ENCODE measurements around the gene FBLN1.
"Not testable (repeated sequence)": the region's sequence is repeated elsewhere in the genome, so short reads cannot be mapped to it uniquely, and the experiment has no call there.

FBLN1 gene

GRCh38 chr22:45602824-45603595, 100.3 kb downstream of the FBLN1 start:
- ChIA-PET POLR2A (no interaction called here), CTCF (interaction anchor here (0.6 to 4.3 kb wide), 4 partner anchors 17 to 49 kb away, joined by 3 to 24 read pairs (median 4); no protein-coding TSS in a partner anchor)
- peak overlapping the region; percentile 43 for H3K4me3 ChIP-seq (ENCODE audit: low read depth, low read length)
- no peak for TF ChIP-seq CTCF (IDR thresholded peaks at IDR 0.05; ENCODE audit: insufficient read depth, low read length, missing control alignments)
- DNase-seq (ENCODE audit: low read depth, low spot score) = no peak

GRCh38 chr22:45603619-45604018, 100.9 kb downstream of the FBLN1 start:
- CTCF ChIA-PET = interaction anchor here (1.6 to 4.3 kb wide), 2 partner anchors 26 to 50 kb away, joined by 6 to 24 read pairs; no protein-coding TSS in a partner anchor
- no peak overlapping the region for H3K4me3 ChIP-seq (ENCODE audit: low read depth, low read length)

GRCh38 chr22:45608045-45608444, 105.4 kb downstream of the FBLN1 start:
- CTCF ChIA-PET; POLR2A ChIA-PET; H3K4me3 ChIP-seq (ENCODE audit: low read depth, low read length); DNase-seq (ENCODE audit: low read depth, low spot score): not testable (repeated sequence)

More at GRCh38 chr22:45603619-45604018, 100.9 kb downstream of the FBLN1 start:
- TF ChIP-seq CTCF (IDR thresholded peaks at IDR 0.05; ENCODE audit: insufficient read depth, low read length, missing control alignments) = no peak
- POLR2A ChIA-PET = interaction anchor here (0.6 kb wide), 1 partner anchor 262 kb away, joined by 3 read pairs; no protein-coding TSS in a partner anchor
- no peak for DNase-seq (ENCODE audit: low read depth, low spot score)

- CTCF ChIA-PET = no interaction called here
- no peak overlapping the region for H3K4me3 ChIP-seq (ENCODE audit: low read depth, low read length)
- POLR2A ChIA-PET = interaction anchor here (1.0 kb wide), 1 partner anchor 536 kb away, joined by 3 read pairs; no protein-coding TSS in a partner anchor
- no peak for TF ChIP-seq CTCF (IDR thresholded peaks at IDR 0.05; ENCODE audit: insufficient read depth, low read length, missing control alignments)
- peak; percentile 79 for DNase-seq (ENCODE audit: low read depth, low spot score)
Measured at GRCh38 chr22:45608763-45609180, 106.1 kb downstream of the FBLN1 start.

GRCh38 chr22:45612451-45612901, 109.8 kb downstream of the FBLN1 start:
- CTCF ChIA-PET = interaction anchor here (1.0 to 1.4 kb wide), 4 partner anchors 21 to 251 kb away, joined by 3 read pairs; no protein-coding TSS in a partner anchor
- peak; percentile 38 for DNase-seq (ENCODE audit: low read depth, low spot score)

GRCh38 chr22:45612940-45613339, 110.3 kb downstream of the FBLN1 start:
- CTCF ChIA-PET = interaction anchor here (1.0 to 1.4 kb wide), 4 partner anchors 22 to 250 kb away, joined by 3 read pairs; no protein-coding TSS in a partner anchor
- TF ChIP-seq CTCF (IDR thresholded peaks at IDR 0.05; ENCODE audit: insufficient read depth, low read length, missing control alignments) = no peak

More at GRCh38 chr22:45612451-45612901, 109.8 kb downstream of the FBLN1 start:
- H3K4me3 ChIP-seq (ENCODE audit: low read depth, low read length) = peak overlapping the region; percentile 18; the same call in 1 of the 2 replicates
- no peak for TF ChIP-seq CTCF (IDR thresholded peaks at IDR 0.05; ENCODE audit: insufficient read depth, low read length, missing control alignments)
- POLR2A ChIA-PET = interaction anchor here (0.5 to 0.7 kb wide), 2 partner anchors 314 to 366 kb away, joined by 3 to 4 read pairs; no protein-coding TSS in a partner anchor

More at GRCh38 chr22:45612940-45613339, 110.3 kb downstream of the FBLN1 start:
- POLR2A ChIA-PET = interaction anchor here (0.5 kb wide), 1 partner anchor 315 kb away, joined by 4 read pairs; no protein-coding TSS in a partner anchor
- DNase-seq (ENCODE audit: low read depth, low spot score) = no peak
- peak overlapping the region; percentile 18; the same call in 1 of the 2 replicates for H3K4me3 ChIP-seq (ENCODE audit: low read depth, low read length)

Measured in AG04449 (cell line).